K562 (cell line): Measurements from ENCODE around the gene GAB2. TPM values are rescaled to one million over a fixed set of nuclear protein-coding genes. Genes with fewer than 3 reads are reported as not detected.

Source experiments
- ATAC-seq: fragments of 200-7000 bp; cut with Tn5 transposase; 3 replicates; pipeline ENCODE4 v1.9.1; 2020; ENCODE audit warnings: moderate library complexity
- BruUV-seq: library from RNA; stranded (reverse); fragments of 400-500 nt; replicated peaks from 2 replicates; lab custom pipeline; 2021; lab: Mats Ljungman, UMichigan
- CTCF ChIA-PET: fragments of 300-600 bp; formaldehyde crosslinking; extraction: SDS; loops from one replicate; lab custom pipeline; 2021; ENCODE audit warnings: low intra/inter-chr PET ratio; lab: Yijun Ruan, JAX
- POLR2A ChIA-PET: fragments of 300-600, 350-650 bp; sonication (Branson Sonifier 250); formaldehyde crosslinking; extraction: SDS; loops from one replicate; lab custom pipeline; 2021; ENCODE audit warnings: antibody characterized with exemption, inconsistent platforms; lab: Yijun Ruan, JAX
- DNase-seq, 4 experiments: peaks; one replicate each; pipeline versions ENCODE4 v3.0.0 to v3.0.0-alpha.2; 2011 to 2018; ENCODE audit warnings: low spot score in 3 of 4, mixed read lengths in 3 of 4; ENCODE audit errors: extremely low read depth in 1 of 4
- FAIRE-seq: peaks from 2 replicates; lab custom pipeline; 2011; peaks lifted over from hg19 to GRCh38; lab: Jason Lieb, UNC
- H2AFZ ChIP-seq: 2 replicates; pipeline ENCODE4 v1.6.0; 2011; ENCODE audit warnings: low read depth, low read length, control low read depth, inconsistent platforms
- H3K27ac ChIP-seq: fragments of 200-600 bp; 3 replicates; pipeline ENCODE4 v1.8.0; 2011; ENCODE audit warnings: low read depth, mild to moderate bottlenecking, control low read depth, inconsistent platforms, low read length, moderate library complexity, mixed read lengths; ENCODE audit errors: extremely low read depth
- H3K27me3 ChIP-seq, 2 experiments: fragments of 300-600 bp in 1 of 2; 2 replicates in 1 of 2; 3 replicates in 1 of 2; pipeline versions ENCODE4 v1.6.0 to v1.8.0; 2011; ENCODE audit warnings: inconsistent platforms in 2 of 2, low read length in 2 of 2, mild to moderate bottlenecking in 1 of 2, mixed read lengths in 1 of 2, moderate library complexity in 1 of 2; ENCODE audit not compliant: control insufficient read depth in 2 of 2, insufficient read depth in 2 of 2
- H3K36me3 ChIP-seq: fragments of 300-600 bp; 3 replicates; pipeline ENCODE4 v1.8.0; 2011; ENCODE audit warnings: mild to moderate bottlenecking, low read length, inconsistent platforms; ENCODE audit not compliant: control insufficient read depth, insufficient read depth
- H3K4me1 ChIP-seq, 2 experiments: fragments of 200-600 bp in 1 of 2; replicated peaks in 1 of 2; 2 replicates in 1 of 2; 3 replicates in 1 of 2; pipeline versions ENCODE4 v1.5.1 to v1.8.0; 2011; ENCODE audit warnings: inconsistent platforms in 2 of 2, low read length in 2 of 2, mild to moderate bottlenecking in 1 of 2, mixed read lengths in 1 of 2, moderate library complexity in 1 of 2; ENCODE audit not compliant: control insufficient read depth in 2 of 2, insufficient read depth in 2 of 2
- H3K4me2 ChIP-seq: 2 replicates; pipeline ENCODE4 v1.6.1; 2011; ENCODE audit warnings: low read length, control low read depth, inconsistent platforms, mixed read lengths; ENCODE audit not compliant: insufficient read depth
- H3K4me3 ChIP-seq: fragments of 200-600 bp; sonication (generic), shearing (Covaris generic); 2 replicates; pipeline ENCODE4 v1.5.1; 2016; ENCODE audit warnings: control low read depth, inconsistent platforms
- H3K79me2 ChIP-seq: fragments of 200-600 bp; 3 replicates; pipeline ENCODE4 v1.8.0; 2011; ENCODE audit warnings: low read length, inconsistent platforms; ENCODE audit not compliant: control insufficient read depth, insufficient read depth
- H3K9ac ChIP-seq, 2 experiments: 2 replicates each; pipeline versions ENCODE4 v1.6.0 to v1.6.1; 2011; ENCODE audit warnings: low read depth in 2 of 2, low read length in 2 of 2, control low read depth in 1 of 2, inconsistent platforms in 1 of 2, mild to moderate bottlenecking in 1 of 2, mixed read lengths in 1 of 2; ENCODE audit not compliant: insufficient read depth in 1 of 2
- H3K9me1 ChIP-seq: one replicate; pipeline ENCODE4 v1.6.0; 2011; ENCODE audit warnings: inconsistent platforms, mild to moderate bottlenecking, low read length, moderate library complexity; ENCODE audit not compliant: control insufficient read depth, insufficient read depth
- H3K9me3 ChIP-seq: replicated peaks from 2 replicates; pipeline ENCODE4 v1.5.1; 2011; ENCODE audit warnings: low read depth, low read length, inconsistent platforms; ENCODE audit not compliant: control insufficient read depth, insufficient read depth
- H4K20me1 ChIP-seq: replicated peaks from 2 replicates; pipeline ENCODE4 v1.6.1; 2011; ENCODE audit warnings: low read length, inconsistent platforms, mixed read lengths; ENCODE audit not compliant: control insufficient read depth, insufficient read depth
- E2F4 ChIP-seq: sonication (generic); formaldehyde crosslinking; IDR thresholded peaks from 2 replicates; pipeline ENCODE4 v1.8.0; 2022; ENCODE audit warnings: mild to moderate bottlenecking, low read depth, missing genetic modification reagents
- ELK3 ChIP-seq: fragments of 450-650 bp; formaldehyde crosslinking; IDR thresholded peaks from 2 replicates; pipeline ENCODE4 v1.4.0; 2020; ENCODE audit warnings: mild to moderate bottlenecking
- FOSL1 ChIP-seq: fragments of 200-800 bp; sonication (Bioruptor generic); conservative IDR thresholded peaks from 2 replicates; pipeline ENCODE4 v1.6.1; 2016; ENCODE audit warnings: missing genetic modification characterization, missing compliant biosample characterization
- GATA2 ChIP-seq: sonication (generic); formaldehyde crosslinking; IDR thresholded peaks from 2 replicates; pipeline ENCODE4 v1.4.0; 2020; ENCODE audit warnings: mild to moderate bottlenecking, missing genetic modification reagents
- HDAC1 ChIP-seq, 2 experiments: fragments of 450-650 bp; IDR thresholded peaks; 2 replicates each; pipeline ENCODE4 v1.6.1; 2016 to 2017; ENCODE audit warnings: inconsistent platforms in 1 of 2, mild to moderate bottlenecking in 1 of 2, moderate library complexity in 1 of 2
- HMG20B ChIP-seq: fragments of 250-450 bp; sonication (Bioruptor Pico); IDR thresholded peaks from 2 replicates; pipeline ENCODE4 v1.5.0; 2021; ENCODE audit warnings: mild to moderate bottlenecking
- NFE2 ChIP-seq: IDR thresholded peaks from 2 replicates; pipeline ENCODE4 v1.6.1; 2014; ENCODE audit warnings: antibody characterized with exemption, low read depth
- SETDB1 ChIP-seq: IDR thresholded peaks from one replicate; pipeline ENCODE4 v1.6.1; 2012; ENCODE audit warnings: low read length, control low read depth, inconsistent platforms
- SMARCC2 ChIP-seq: fragments of 450-650 bp; IDR thresholded peaks from 2 replicates; pipeline ENCODE4 v1.6.1; 2017; ENCODE audit warnings: antibody characterized with exemption, moderate library complexity, mild to moderate bottlenecking, low read depth
- SNAPC5 ChIP-seq: fragments of 250-450 bp; sonication (Bioruptor Pico); IDR thresholded peaks from 2 replicates; pipeline ENCODE4 v1.8.0; 2021; ENCODE audit warnings: moderate library complexity, mild to moderate bottlenecking, inconsistent platforms
- TCF3 ChIP-seq: sonication (generic); formaldehyde crosslinking; IDR thresholded peaks from 2 replicates; pipeline ENCODE4 v1.4.0; 2020; ENCODE audit warnings: mild to moderate bottlenecking, missing genetic modification reagents
- TEAD1 ChIP-seq, 2 experiments: fragments of 450-650 bp in 1 of 2; sonication (generic) in 1 of 2; formaldehyde crosslinking; IDR thresholded peaks; 2 replicates each; pipeline versions ENCODE4 v1.4.0 to v1.8.0; 2020 to 2022; ENCODE audit warnings: mild to moderate bottlenecking in 2 of 2, missing genetic modification reagents in 1 of 2
- U2AF1 ChIP-seq: fragments of 200-400 bp; formaldehyde crosslinking; optimal IDR thresholded peaks from 2 replicates; pipeline ENCODE3; 2017; ENCODE audit warnings: mild to moderate bottlenecking, low read depth, low read length, moderate library complexity
- VEZF1 ChIP-seq: fragments of 200-800 bp; sonication (Bioruptor generic); IDR thresholded peaks from 2 replicates; pipeline ENCODE4 v1.6.1; 2017; ENCODE audit warnings: missing genetic modification characterization, missing compliant biosample characterization
- ZNF174 ChIP-seq: fragments of 250-450 bp; sonication (Bioruptor Pico); IDR thresholded peaks from 2 replicates; pipeline ENCODE4 v1.4.0; 2020; ENCODE audit warnings: mild to moderate bottlenecking
- WGBS: fragments of 100-300 bp; shearing (Covaris generic); methylation state at CpG from one replicate; pipeline ENCODE4 v1.1.6; 2016; ENCODE audit warnings: low coverage, mixed read lengths; ENCODE audit not compliant: insufficient coverage; ENCODE audit errors: missing lambda C conversion rate; 5-methylcytosine and 5-hydroxymethylcytosine counted together
- in situ Hi-C: fragments of 300-500 bp; cut with MboI; formaldehyde crosslinking; loops from 4 replicates; pipeline ENCODE4 v1.15.0; 2018; ENCODE audit warnings: inconsistent platforms, mixed read lengths
- intact Hi-C: fragments of 100-400 bp; cut with micrococcal nuclease; formaldehyde crosslinking; loops from 2 replicates; pipeline ENCODE4 v1.14.2; 2022
- polyA plus RNA-seq, 8 experiments: library from polyadenylated mRNA; depleted of rRNA in 4 of 8; stranded (reverse) in 5 of 8; unstranded in 3 of 8; fragments of >200 nt; fragmentation: Nextera tagmentation in 2 of 8; fragmentation: Illumina TruSeq in 1 of 8; extraction: Ambion mirVana in 2 of 8; extraction: Trizol in 1 of 8; gene quantifications; 2 replicates each; pipeline versions ENCODE4 v1.2.1 to v1.2.3, GENCODE V29; 2011 to 2014; ENCODE audit warnings: inconsistent platforms in 1 of 8, missing spikeins in 1 of 8
- total RNA-seq, 7 experiments: library from RNA; depleted of rRNA in 6 of 7; stranded (reverse); fragments of >200 nt in 6 of 7; fragmentation: Illumina TruSeq in 2 of 7; extraction: Trizol in 2 of 7; gene quantifications; 2 replicates each; pipeline versions ENCODE4 v1.2.1 to v1.2.3, GENCODE V29; 2011 to 2021; ENCODE audit warnings: low replicate concordance in 1 of 7

The GAB2 gene
- total and polyA plus RNA-seq, 9 of the 15 experiments (the other 6 are each of a cell fraction or from before 2014, with no cell fraction given) = 2.3 to 35.2 (median 16.1) TPM

GRCh38 chr11:78290293-78291176 is 127.1 kb downstream of the GAB2 start:
- Histone ChIP-seq H3K27ac (peak overlapping the region; percentile 65), H3K9ac (peak overlapping the region in 1 of 2 experiments; percentile 58; a peak in 2 of 4 replicates), H3K36me3 (peaks cover 2% of the 10 kb centered on the region; the same call in 2 of the 3 replicates), H3K9me1 (no peaks in the 10 kb centered on the region), H2AFZ (peak overlapping the region; percentile 54), H3K9me3 (no peaks in the 10 kb centered on the region; the same call in 1 of the 2 replicates), H3K79me2 (peaks cover 71% of the 10 kb centered on the region), H3K4me3 (no peak overlapping the region), H3K4me1 (peaks cover 18 to 70% of the 10 kb centered on the region in 2 experiments), H3K27me3 (no peaks in the 10 kb centered on the region), H4K20me1 (no peaks in the 10 kb centered on the region), H3K4me2 (peak overlapping the region; percentile 29; the same call in 1 of the 2 replicates)
- CTCF ChIA-PET = no interaction called here
- WGBS = 12% methylated on average over 6 of the region's 6 CpGs
- in situ Hi-C loops (no loop called here), intact Hi-C loops (loop anchor here (1.0 to 10.0 kb wide), 6 partner anchors 30 to 274 kb away; partner anchors contain the start of gene GAB2)
- peak; percentile 42 to 83 (median 52) for DNase-seq
- peak; percentile 84 for FAIRE-seq
- TSS peak; percentile 97 for BruUV-seq
- ATAC-seq = peak; percentile 84
- POLR2A ChIA-PET = interaction anchor here (0.5 to 1.5 kb wide), 2 partner anchors 9 to 54 kb away, joined by 4 to 5 read pairs; no protein-coding TSS in a partner anchor
- no peak for TF ChIP-seq U2AF1
- TF ChIP-seq HDAC1 (IDR thresholded peaks at IDR 0.05) = peak in 1 of 2 experiments; percentile 71; a peak in 1 of 4 replicates
- TF ChIP-seq TCF3 (CRISPR knock-in tag) = peak; percentile 61
- TF ChIP-seq GATA2 (CRISPR knock-in tag) = no peak
- peak; percentile 38 to 61; a peak in 1 of 4 replicates for TF ChIP-seq TEAD1 (CRISPR knock-in tag; IDR thresholded peaks at IDR 0.05)
- peak; percentile 89 for TF ChIP-seq FOSL1 (tag)
- no peak for TF ChIP-seq HMG20B (CRISPR knock-in tag)
- peak; percentile 65; the same call in 1 of the 2 replicates for TF ChIP-seq SMARCC2
- peak; percentile 55; the same call in 1 of the 2 replicates for TF ChIP-seq NFE2
- peak; percentile 37; the same call in 1 of the 2 replicates for TF ChIP-seq VEZF1
- no peak for TF ChIP-seq SNAPC5
- no peak for TF ChIP-seq E2F4 (CRISPR knock-in tag)
- TF ChIP-seq SETDB1 = no peak
- 0 out of 2 replicates have a peak, but pooled peaks have one; percentile 35 for TF ChIP-seq ELK3 (CRISPR knock-in tag)
- TF ChIP-seq ZNF174 (CRISPR knock-in tag) = no peak
